Dendritic cell treated with granulocyte-macrophage colony-stimulating factor and Interleukin-4, amounts not matched to agents 40 ng/mL and 50 ng/mL, for 4 days (primary cell): ENCODE data around the gene IGF2BP2.
"Not testable (repeated sequence)": the region's sequence is repeated elsewhere in the genome, so short reads cannot be mapped to it uniquely, and the experiment has no call there.

Experiments used
- H3K27ac Mint-ChIP-seq: one replicate; pipeline ENCODE4 v1.8.0; 2022; ENCODE audit warnings: mild to moderate bottlenecking, mixed read lengths
- H3K27me3 Mint-ChIP-seq: one replicate; pipeline ENCODE4 v1.8.0; 2022; ENCODE audit warnings: mild to moderate bottlenecking, mixed read lengths
- H3K36me3 Mint-ChIP-seq: one replicate; pipeline ENCODE4 v1.8.0; 2022; ENCODE audit warnings: low read depth, mixed read lengths
- H3K4me1 Mint-ChIP-seq: one replicate; pipeline ENCODE4 v1.8.0; 2022; ENCODE audit warnings: low read depth, mixed read lengths
- H3K4me3 Mint-ChIP-seq: one replicate; pipeline ENCODE4 v1.8.0; 2022; ENCODE audit warnings: mild to moderate bottlenecking, moderate library complexity, mixed read lengths
- H3K9me3 Mint-ChIP-seq: one replicate; pipeline ENCODE4 v1.8.0; 2022; ENCODE audit warnings: mixed read lengths
- intact Hi-C: fragments of 100-400 bp; cut with micrococcal nuclease; formaldehyde crosslinking; loops from one replicate; pipeline ENCODE4 v1.15.0; 2022

IGF2BP2 gene

GRCh38 chr3:185851959-185852358 lies 27.1 kb upstream of the IGF2BP2 start:
- Mint-ChIP-seq H3K4me1 (no peaks in the 10 kb centered on the region), H3K9me3 (peaks cover 17% of the 10 kb centered on the region), H3K27ac (no peak overlapping the region), H3K27me3 (no peaks in the 10 kb centered on the region), H3K4me3 (no peak overlapping the region), H3K36me3 (no peaks in the 10 kb centered on the region)
- intact Hi-C loops, result no loop called here

DNA sequence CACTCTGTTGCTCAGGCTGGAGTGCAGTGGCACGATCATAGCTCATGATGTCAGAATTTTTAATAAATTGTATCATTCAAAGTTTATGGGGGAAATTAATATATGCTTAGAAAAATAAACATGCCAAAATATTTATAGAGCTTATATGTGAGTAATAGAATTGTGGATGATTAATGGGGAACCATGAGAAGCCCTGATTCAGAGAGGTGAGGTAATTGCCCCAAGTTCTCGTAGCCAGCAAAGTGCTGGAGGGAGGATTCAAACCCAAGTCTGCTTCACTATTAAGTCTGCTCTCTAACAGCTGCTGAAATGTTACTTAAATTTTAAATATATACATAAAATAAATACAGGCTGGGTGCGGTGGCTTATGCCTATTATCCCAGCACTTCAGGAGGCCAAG lies 26.2 kb upstream of the IGF2BP2 start:
- no peaks in the 10 kb centered on the region for H3K36me3 Mint-ChIP-seq
- intact Hi-C loops, result no loop called here
- peaks cover 8% of the 10 kb centered on the region for H3K9me3 Mint-ChIP-seq
- H3K4me3 Mint-ChIP-seq, result no peak overlapping the region
- no peaks in the 10 kb centered on the region for H3K4me1 Mint-ChIP-seq
- H3K27ac Mint-ChIP-seq, result no peak overlapping the region
- H3K27me3 Mint-ChIP-seq, result no peaks in the 10 kb centered on the region

- Mint-ChIP-seq H3K9me3 (no peaks in the 10 kb centered on the region), H3K4me1 (no peaks in the 10 kb centered on the region), H3K27me3 (peaks cover 2% of the 10 kb centered on the region), H3K4me3 (no peak overlapping the region), H3K36me3 (no peaks in the 10 kb centered on the region), H3K27ac (no peak overlapping the region)
- intact Hi-C loops, result no loop called here
Measured at GRCh38 chr3:185847506-185847905, 22.7 kb upstream of the IGF2BP2 start.

DNA sequence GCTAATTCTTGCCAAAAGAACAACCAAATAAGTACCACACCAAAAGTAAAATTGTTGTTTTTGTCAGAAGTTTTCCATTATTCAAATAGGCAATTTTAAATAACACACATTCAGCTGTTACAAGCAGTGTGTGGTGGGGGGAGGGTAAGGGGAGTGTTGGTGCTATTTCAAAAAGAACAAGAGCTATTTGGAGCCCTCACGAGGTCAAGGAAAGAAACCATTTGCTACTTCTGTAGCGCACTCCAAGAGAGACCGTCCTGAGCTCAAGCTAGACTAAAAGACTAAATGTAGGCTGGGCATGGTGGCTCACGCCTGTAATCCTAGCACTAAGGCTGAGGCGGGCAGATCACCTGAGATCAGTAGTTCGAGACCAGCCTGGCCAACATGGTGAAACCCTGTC lies 21.2 kb upstream of the IGF2BP2 start:
- no peaks in the 10 kb centered on the region for H3K36me3 Mint-ChIP-seq
- peaks cover 4% of the 10 kb centered on the region for H3K27me3 Mint-ChIP-seq
- no peak overlapping the region for H3K4me3 Mint-ChIP-seq
- intact Hi-C loops, result no loop called here
- no peak overlapping the region for H3K27ac Mint-ChIP-seq
- H3K4me1 Mint-ChIP-seq, result no peaks in the 10 kb centered on the region
- no peaks in the 10 kb centered on the region for H3K9me3 Mint-ChIP-seq

- H3K9me3 Mint-ChIP-seq, result no peaks in the 10 kb centered on the region
- H3K27me3 Mint-ChIP-seq, result peaks cover 5% of the 10 kb centered on the region
- H3K4me1 Mint-ChIP-seq, result no peaks in the 10 kb centered on the region
- H3K36me3 Mint-ChIP-seq, result no peaks in the 10 kb centered on the region
- H3K27ac Mint-ChIP-seq, result no peak overlapping the region
- H3K4me3 Mint-ChIP-seq, result no peak overlapping the region
- intact Hi-C loops, result no loop called here
Measured at GRCh38 chr3:185844051-185844450, 19.2 kb upstream of the IGF2BP2 start.

GRCh38 chr3:185843635-185844034 lies 18.8 kb upstream of the IGF2BP2 start:
- H3K4me3 Mint-ChIP-seq, result no peak overlapping the region
- no peaks in the 10 kb centered on the region for H3K4me1 Mint-ChIP-seq
- no peak overlapping the region for H3K27ac Mint-ChIP-seq
- H3K9me3 Mint-ChIP-seq, result no peaks in the 10 kb centered on the region
- intact Hi-C loops, result no loop called here
- no peaks in the 10 kb centered on the region for H3K36me3 Mint-ChIP-seq
- H3K27me3 Mint-ChIP-seq, result peaks cover 8% of the 10 kb centered on the region

- Mint-ChIP-seq H3K4me1 (no peaks in the 10 kb centered on the region), H3K36me3 (no peaks in the 10 kb centered on the region), H3K4me3 (no peak overlapping the region), H3K27me3 (peaks cover 8% of the 10 kb centered on the region), H3K27ac (no peak overlapping the region), H3K9me3 (no peaks in the 10 kb centered on the region)
- intact Hi-C loops, result no loop called here
Measured at GRCh38 chr3:185843126-185843525, 18.3 kb upstream of the IGF2BP2 start.

- Mint-ChIP-seq H3K4me1 (no peaks in the 10 kb centered on the region), H3K9me3 (no peaks in the 10 kb centered on the region), H3K27ac (no peak overlapping the region), H3K36me3 (no peaks in the 10 kb centered on the region), H3K4me3 (no peak overlapping the region), H3K27me3 (peaks cover 8% of the 10 kb centered on the region)
- intact Hi-C loops, result no loop called here
Measured at GRCh38 chr3:185842241-185842640, 17.4 kb upstream of the IGF2BP2 start.

DNA sequence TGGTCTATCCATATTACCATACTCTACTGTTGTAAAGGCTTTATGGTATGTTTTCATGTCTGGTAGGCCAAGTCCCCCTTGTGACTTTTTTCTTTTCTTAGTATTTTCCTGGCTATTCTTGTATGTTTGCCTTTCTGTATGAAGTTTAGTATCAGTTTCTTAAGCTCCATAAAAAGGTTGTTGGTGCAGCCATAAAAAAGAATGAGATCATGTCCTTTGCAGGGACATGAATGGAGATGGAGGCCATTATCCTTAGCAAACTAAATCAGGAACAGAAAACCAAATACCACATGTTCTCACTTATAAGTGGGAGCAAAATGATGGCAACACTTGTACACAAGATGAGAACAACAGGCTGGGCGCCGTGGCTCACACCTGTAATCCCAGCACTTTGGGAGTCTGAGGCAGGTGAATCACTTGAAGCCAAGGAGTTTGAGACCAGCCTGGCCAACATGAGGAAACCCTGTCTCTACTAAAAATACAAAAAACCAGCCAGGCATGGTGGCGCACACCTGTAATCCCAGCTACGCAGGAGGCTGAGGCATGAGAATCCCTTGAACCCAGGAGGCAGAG lies 13.7 kb upstream of the IGF2BP2 start:
- H3K4me3 Mint-ChIP-seq, H3K4me1 Mint-ChIP-seq, H3K9me3 Mint-ChIP-seq, H3K36me3 Mint-ChIP-seq, H3K27ac Mint-ChIP-seq, intact Hi-C loops: not testable (repeated sequence)
- peaks cover 15% of the 10 kb centered on the region for H3K27me3 Mint-ChIP-seq

DNA sequence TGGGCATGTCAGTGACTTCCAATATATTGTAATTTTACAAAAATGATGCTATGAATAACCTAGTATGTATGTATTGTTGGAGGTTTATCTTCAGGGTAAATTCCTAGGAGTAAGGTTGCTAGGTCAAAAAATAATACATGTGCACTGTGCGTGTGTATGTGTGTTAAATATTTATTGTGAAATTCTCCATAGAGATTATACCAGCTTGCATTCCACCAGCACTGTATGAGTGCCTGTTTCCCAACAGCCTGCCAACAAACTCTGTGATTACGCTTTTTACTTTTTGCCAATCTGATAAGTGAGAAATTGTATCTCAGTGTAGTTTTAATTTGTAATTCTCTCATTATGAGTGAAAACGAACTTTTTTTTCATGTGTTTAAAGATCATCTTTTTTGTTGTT lies 12.6 kb upstream of the IGF2BP2 start:
- intact Hi-C loops, result no loop called here
- Mint-ChIP-seq H3K27me3 (peaks cover 17% of the 10 kb centered on the region), H3K9me3 (no peaks in the 10 kb centered on the region), H3K27ac (no peak overlapping the region), H3K4me3 (no peak overlapping the region), H3K4me1 (no peaks in the 10 kb centered on the region), H3K36me3 (no peaks in the 10 kb centered on the region)

GRCh38 chr3:185831990-185832389 lies 7.1 kb upstream of the IGF2BP2 start:
- H3K4me3 Mint-ChIP-seq, result no peak overlapping the region
- intact Hi-C loops, result no loop called here
- H3K4me1 Mint-ChIP-seq, result no peaks in the 10 kb centered on the region
- H3K9me3 Mint-ChIP-seq, result peaks cover 10% of the 10 kb centered on the region
- H3K36me3 Mint-ChIP-seq, result no peaks in the 10 kb centered on the region
- H3K27me3 Mint-ChIP-seq, result peaks cover 16% of the 10 kb centered on the region
- no peak overlapping the region for H3K27ac Mint-ChIP-seq

DNA sequence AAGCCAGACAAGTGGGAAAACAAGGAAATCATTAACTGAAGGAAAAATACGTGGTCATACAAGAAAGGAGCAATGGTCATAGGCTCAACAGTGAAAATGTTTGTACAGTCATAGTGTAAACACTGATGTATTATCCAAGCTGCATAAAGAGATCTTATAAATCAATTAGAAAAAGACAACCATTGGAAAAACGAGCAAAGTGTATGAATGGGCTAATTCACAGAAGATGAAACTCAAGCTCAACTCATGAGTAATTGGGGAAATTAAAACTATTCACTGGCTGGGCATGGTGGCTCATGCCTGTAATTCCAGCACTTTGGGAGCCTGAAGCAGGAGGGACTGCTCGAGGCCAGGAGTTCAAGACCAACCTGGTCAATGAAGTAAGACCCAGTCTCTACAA lies 6.4 kb upstream of the IGF2BP2 start:
- peaks cover 23% of the 10 kb centered on the region for H3K27me3 Mint-ChIP-seq
- peaks cover 10% of the 10 kb centered on the region for H3K9me3 Mint-ChIP-seq
- H3K4me1 Mint-ChIP-seq, result peaks cover 5% of the 10 kb centered on the region
- no peak overlapping the region for H3K4me3 Mint-ChIP-seq
- intact Hi-C loops, result no loop called here
- H3K27ac Mint-ChIP-seq, result no peak overlapping the region
- peaks cover 1% of the 10 kb centered on the region for H3K36me3 Mint-ChIP-seq

DNA sequence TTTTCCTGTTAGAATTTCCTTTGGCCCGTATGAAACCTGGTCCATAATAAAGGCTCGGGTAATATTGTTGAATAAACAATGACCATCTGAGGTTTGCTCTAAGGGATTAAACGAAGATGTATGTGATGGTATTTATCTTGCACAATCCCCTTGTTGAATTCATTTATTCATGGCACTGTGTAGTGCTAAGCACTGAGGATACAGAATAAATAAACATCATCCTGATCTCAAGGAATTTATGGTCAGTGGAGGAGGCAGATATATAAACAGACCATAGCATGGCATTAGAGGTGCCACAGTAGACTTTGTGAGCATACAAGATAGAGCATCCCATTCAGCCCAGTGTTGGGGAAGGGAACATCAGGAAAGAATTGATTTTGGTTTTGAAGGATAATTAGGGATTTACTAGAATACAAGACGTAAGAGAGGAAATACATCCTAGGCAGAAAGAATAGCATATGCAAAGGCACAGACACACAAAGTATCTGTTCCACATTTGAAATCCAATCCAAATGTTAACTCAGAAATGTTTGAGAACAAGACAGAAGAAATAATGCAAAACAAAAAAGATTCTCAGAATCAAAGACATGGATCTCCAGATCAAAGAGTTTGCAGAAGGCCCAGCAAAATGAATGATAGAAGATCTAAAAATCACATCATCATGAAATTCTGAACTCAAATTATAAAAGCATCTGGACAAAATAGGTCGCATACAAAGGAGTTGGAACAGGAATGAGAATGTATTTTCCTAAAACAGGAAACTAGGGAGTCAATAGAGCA lies 5.4 kb upstream of the IGF2BP2 start:
- intact Hi-C loops, result no loop called here
- Mint-ChIP-seq H3K9me3 (peaks cover 10% of the 10 kb centered on the region), H3K36me3 (peaks cover 11% of the 10 kb centered on the region), H3K4me1 (peaks cover 8% of the 10 kb centered on the region), H3K27ac (no peak overlapping the region), H3K4me3 (no peak overlapping the region), H3K27me3 (peaks cover 28% of the 10 kb centered on the region)

- intact Hi-C loops, result loop anchor here (10.0 kb wide), 1 partner anchor 106 kb away; the partner anchor contains the start of gene TRA2B
- peaks cover 8% of the 10 kb centered on the region for H3K4me1 Mint-ChIP-seq
- H3K27ac Mint-ChIP-seq, result no peak overlapping the region
- peaks cover 23% of the 10 kb centered on the region for H3K27me3 Mint-ChIP-seq
- peaks cover 10% of the 10 kb centered on the region for H3K9me3 Mint-ChIP-seq
- H3K4me3 Mint-ChIP-seq, result no peak overlapping the region
- peaks cover 24% of the 10 kb centered on the region for H3K36me3 Mint-ChIP-seq
Measured at GRCh38 chr3:185828755-185829154, 3.9 kb upstream of the IGF2BP2 start.
